Upper lobe of left lung (tissue), 6 donors: ENCODE results near the gene CREBL2. TPM values are rescaled to one million over a fixed set of nuclear protein-coding genes. Genes with fewer than 3 reads are reported as not detected.
"Not testable (repeated sequence)": the region's sequence is repeated elsewhere in the genome, so short reads cannot be mapped to it uniquely, and the experiment has no call there.

Source experiments
- ATAC-seq, 2 donors: fragments of 200-7000 bp; cut with Tn5 transposase; one replicate each; pipeline ENCODE4 v1.9.1; 2022; ENCODE audit warnings: mild to moderate bottlenecking in 2 of 2, moderate library complexity in 2 of 2; ENCODE audit not compliant: low FRiP score in 2 of 2
- DNase-seq, 2 donors: peaks; one replicate each; pipeline ENCODE4 v3.0.0-alpha.2; 2019 to 2020
- H3K27ac ChIP-seq, 4 donors: fragments of 200-600 bp; sonication (generic); one replicate each; pipeline ENCODE4 v1.5.1; 2016 to 2019
- H3K27me3 ChIP-seq, 4 donors: fragments of 200-600 bp; sonication (generic); one replicate each; pipeline ENCODE4 v1.5.1; 2017 to 2019
- H3K36me3 ChIP-seq, 4 donors: fragments of 200-600 bp; sonication (generic); one replicate each; pipeline ENCODE4 v1.5.1; 2016 to 2019
- H3K4me1 ChIP-seq, 4 donors: fragments of 200-600 bp; sonication (generic); one replicate each; pipeline ENCODE4 v1.5.1; 2018 to 2019
- H3K4me3 ChIP-seq, 4 donors: fragments of 200-600 bp; sonication (generic); one replicate each; pipeline ENCODE4 v1.5.1; 2017 to 2019; ENCODE audit warnings: mild to moderate bottlenecking in 2 of 4, moderate library complexity in 1 of 4
- H3K9me3 ChIP-seq, 4 donors: fragments of 200-600 bp; sonication (generic); one replicate each; pipeline ENCODE4 v1.5.1; 2018 to 2019
- EP300 ChIP-seq, 4 donors: sonication (generic); formaldehyde crosslinking; IDR thresholded peaks; one replicate each; pipeline ENCODE4 v1.5.1; 2017; ENCODE audit warnings: antibody characterized with exemption in 4 of 4, control low read depth in 2 of 4
- POLR2A ChIP-seq, 4 donors: fragments of 450-650 bp; IDR thresholded peaks; one replicate each; pipeline ENCODE4 v1.5.1; 2016 to 2017; ENCODE audit warnings: antibody characterized with exemption in 4 of 4, mild to moderate bottlenecking in 2 of 4
- POLR2AphosphoS5 ChIP-seq, 2 donors: sonication (generic); formaldehyde crosslinking; IDR thresholded peaks; one replicate each; pipeline ENCODE4 v1.5.1; 2017; ENCODE audit warnings: antibody characterized with exemption in 2 of 2
- WGBS, 2 donors: methylation state at CpG; one replicate each; pipeline ENCODE4 v1.1.5; 2017 to 2018; 5-methylcytosine and 5-hydroxymethylcytosine counted together
- total RNA-seq, 6 donors: library from RNA; depleted of rRNA in 4 of 6; stranded (reverse); fragments of >200 nt in 4 of 6; gene quantifications; one replicate each; pipeline versions ENCODE4 v1.1.0 to v1.2.1, GENCODE V29; 2016 to 2021
- TF ChIP-seq, protein P1 (sequence below), 6 experiments: fragments of 450-650 bp in 4 of 6; fragments of 200-600 bp in 2 of 6; sonication (generic) in 2 of 6; IDR thresholded peaks; one replicate each; pipeline ENCODE4 v1.5.1; 2016 to 2019; ENCODE audit warnings: antibody characterized with exemption in 6 of 6
- donor health status: DM: no; HTN: no; CAD: no; lungs with moderate emphysema.
- donor health status: DM: no; HTN: yes; CAD: no; lungs with severe emphysema.

Gene CREBL2
- total RNA-seq, 6 donors from 2014 or later: 40.1 to 74.2 (median 48.2) TPM

DNA sequence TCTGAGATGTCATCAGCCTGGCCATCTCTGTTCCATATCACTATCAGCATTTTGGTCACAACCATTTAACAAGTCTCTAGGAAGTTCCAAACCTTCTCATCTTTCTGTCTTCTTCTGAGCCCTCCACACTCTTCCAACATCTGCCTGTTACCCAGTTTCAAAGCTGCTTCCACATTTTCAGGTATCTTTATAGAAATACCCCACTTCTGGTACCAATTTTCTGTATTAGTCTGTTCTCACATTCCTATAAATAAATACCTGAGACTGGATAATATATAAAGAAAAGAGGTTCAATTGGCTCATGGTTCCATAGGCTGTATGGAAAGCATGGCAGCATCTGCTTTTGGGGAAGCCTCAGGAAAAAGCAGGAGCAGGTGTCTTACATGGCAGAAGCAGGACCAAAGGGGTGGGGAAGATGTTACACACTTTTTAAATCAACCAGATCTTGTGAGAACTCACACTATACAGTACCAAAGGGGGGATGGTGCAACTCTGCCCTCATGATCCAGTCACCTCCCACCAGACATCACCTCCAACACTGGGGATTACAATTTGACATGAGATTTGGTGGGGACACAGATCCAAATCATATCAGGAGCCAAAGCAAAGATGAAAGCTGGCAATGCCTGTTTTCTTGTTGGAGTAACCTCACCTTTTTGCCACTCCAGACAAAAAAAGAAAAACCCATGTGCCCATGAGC, 37.4 kb downstream of the CREBL2 start:
- Histone ChIP-seq H3K27me3 (no peaks in the 10 kb centered on the region), H3K36me3 (peaks cover 0 to 4% (median 0%) of the 10 kb centered on the region in 4 donors), H3K4me1 (no peaks in the 10 kb centered on the region), H3K4me3 (no peak overlapping the region), H3K27ac (no peak overlapping the region), H3K9me3 (peaks cover 12 to 27% (median 22%) of the 10 kb centered on the region in 4 donors)
- TF ChIP-seq POLR2AphosphoS5 (IDR thresholded peaks at IDR 0.05): no peak
- no peak for TF ChIP-seq EP300 (IDR thresholded peaks at IDR 0.05)
- TF ChIP-seq, protein P1, sequence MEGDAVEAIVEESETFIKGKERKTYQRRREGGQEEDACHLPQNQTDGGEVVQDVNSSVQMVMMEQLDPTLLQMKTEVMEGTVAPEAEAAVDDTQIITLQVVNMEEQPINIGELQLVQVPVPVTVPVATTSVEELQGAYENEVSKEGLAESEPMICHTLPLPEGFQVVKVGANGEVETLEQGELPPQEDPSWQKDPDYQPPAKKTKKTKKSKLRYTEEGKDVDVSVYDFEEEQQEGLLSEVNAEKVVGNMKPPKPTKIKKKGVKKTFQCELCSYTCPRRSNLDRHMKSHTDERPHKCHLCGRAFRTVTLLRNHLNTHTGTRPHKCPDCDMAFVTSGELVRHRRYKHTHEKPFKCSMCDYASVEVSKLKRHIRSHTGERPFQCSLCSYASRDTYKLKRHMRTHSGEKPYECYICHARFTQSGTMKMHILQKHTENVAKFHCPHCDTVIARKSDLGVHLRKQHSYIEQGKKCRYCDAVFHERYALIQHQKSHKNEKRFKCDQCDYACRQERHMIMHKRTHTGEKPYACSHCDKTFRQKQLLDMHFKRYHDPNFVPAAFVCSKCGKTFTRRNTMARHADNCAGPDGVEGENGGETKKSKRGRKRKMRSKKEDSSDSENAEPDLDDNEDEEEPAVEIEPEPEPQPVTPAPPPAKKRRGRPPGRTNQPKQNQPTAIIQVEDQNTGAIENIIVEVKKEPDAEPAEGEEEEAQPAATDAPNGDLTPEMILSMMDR (IDR thresholded peaks at IDR 0.05): no peak
- no peak for TF ChIP-seq POLR2A (IDR thresholded peaks at IDR 0.05)
- ATAC-seq (no peak), DNase-seq (no peak)

DNA sequence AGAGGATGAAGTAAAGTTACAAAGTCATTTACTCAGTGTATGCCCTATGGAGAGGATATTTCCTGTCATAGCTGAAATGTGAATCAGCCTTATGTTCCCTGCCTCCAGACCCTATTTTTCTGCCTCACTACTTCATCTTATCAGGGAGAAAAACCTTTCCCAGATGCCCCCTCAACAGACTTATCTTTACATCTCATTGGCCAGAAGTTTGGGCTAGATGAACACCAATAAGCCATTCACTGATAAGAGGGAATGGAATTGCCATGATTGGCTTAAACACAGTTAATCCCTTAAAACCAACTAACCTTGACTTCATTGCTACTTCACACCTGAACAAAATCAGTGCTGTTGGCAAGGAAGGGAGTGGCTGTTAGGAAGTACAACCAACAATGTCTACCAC, 40.1 kb downstream of the CREBL2 start:
- Histone ChIP-seq H3K4me1 (peaks cover 0 to 5% (median 1%) of the 10 kb centered on the region in 4 donors), H3K4me3 (no peak overlapping the region), H3K36me3 (no peaks in the 10 kb centered on the region), H3K9me3 (peaks cover 12 to 27% (median 22%) of the 10 kb centered on the region in 4 donors), H3K27me3 (no peaks in the 10 kb centered on the region), H3K27ac (no peak overlapping the region)
- no peak for ATAC-seq
- TF ChIP-seq, protein P1 (IDR thresholded peaks at IDR 0.05): no peak
- TF ChIP-seq POLR2A (IDR thresholded peaks at IDR 0.05): no peak
- no peak for DNase-seq

- not testable (repeated sequence) for H3K27ac ChIP-seq, H3K27me3 ChIP-seq, H3K4me1 ChIP-seq, H3K36me3 ChIP-seq, H3K4me3 ChIP-seq, ATAC-seq, DNase-seq
- peaks cover 12 to 24% (median 20%) of the 10 kb centered on the region in 4 donors for H3K9me3 ChIP-seq
- WGBS, 2 donors: 94 to 95% methylated on average over 4 of the region's 4 CpGs
Measured at GRCh38 chr12:12652704-12653103, 41.0 kb downstream of the CREBL2 start.

DNA sequence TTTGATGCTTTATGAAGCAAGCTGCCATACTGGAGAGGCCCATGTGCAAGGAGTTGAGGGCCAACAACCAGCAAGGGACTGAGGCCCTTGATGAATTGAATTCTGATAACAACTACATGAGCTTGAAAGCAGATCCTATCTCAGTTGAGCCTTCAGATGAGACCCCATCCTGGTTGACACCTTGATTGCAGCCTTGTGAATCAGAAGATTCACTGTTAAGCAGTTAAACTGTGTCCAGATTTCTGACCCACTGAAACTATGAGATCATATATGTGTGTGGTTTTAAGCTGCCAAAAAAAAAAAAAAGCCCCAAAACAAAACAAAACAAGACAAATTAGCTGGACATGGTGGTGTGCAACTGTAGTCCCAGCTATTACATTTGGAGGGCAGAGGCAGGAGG, 42.2 kb downstream of the CREBL2 start:
- ATAC-seq (no peak), DNase-seq (no peak)
- no peak overlapping the region for H3K4me3 ChIP-seq
- peaks cover 4 to 12% (median 8%) of the 10 kb centered on the region in 4 donors for H3K9me3 ChIP-seq
- peaks cover 0 to 5% (median 1%) of the 10 kb centered on the region in 4 donors for H3K4me1 ChIP-seq
- no peaks in the 10 kb centered on the region for H3K36me3 ChIP-seq
- no peaks in the 10 kb centered on the region for H3K27me3 ChIP-seq
- H3K27ac ChIP-seq: no peak overlapping the region
- TF ChIP-seq EP300 (IDR thresholded peaks at IDR 0.05) (no peak), POLR2AphosphoS5 (IDR thresholded peaks at IDR 0.05) (no peak), POLR2A (IDR thresholded peaks at IDR 0.05) (no peak)
- TF ChIP-seq, protein P1 (IDR thresholded peaks at IDR 0.05): no peak

DNA sequence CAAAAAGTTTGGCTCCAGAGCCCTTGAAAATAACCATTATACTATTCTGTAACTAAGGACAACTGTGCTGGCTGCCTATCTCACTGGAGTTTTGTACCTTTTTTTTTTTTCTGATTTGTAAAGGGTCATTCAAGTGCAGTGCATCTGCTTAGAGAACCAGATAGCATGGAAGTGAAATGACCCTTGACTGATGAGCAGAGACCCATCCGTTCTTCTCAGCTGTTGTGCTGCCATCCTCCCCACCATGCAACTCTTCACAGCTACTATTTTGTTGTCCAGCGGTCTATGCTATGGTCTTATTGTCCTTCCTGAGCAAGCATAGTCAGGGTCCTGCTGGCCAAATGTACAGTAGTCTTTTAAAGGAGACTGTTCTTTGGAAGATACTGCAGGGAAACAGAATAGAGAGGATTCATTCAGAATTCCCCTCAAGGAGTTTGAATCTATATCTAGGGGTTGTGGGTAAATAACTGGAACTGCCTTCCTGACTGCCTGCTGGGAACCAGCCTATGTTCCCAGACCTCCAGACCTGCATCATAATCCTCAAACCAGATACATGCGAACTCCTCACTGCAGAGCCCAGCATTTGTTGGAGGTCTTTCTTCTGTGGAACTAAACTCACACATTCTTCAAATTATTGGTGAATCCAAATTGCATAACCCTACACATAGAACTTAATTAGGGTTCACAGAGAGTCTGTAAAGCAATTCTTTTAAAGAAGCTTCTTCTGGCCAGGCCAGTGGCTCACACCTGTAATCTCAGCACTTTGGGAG, 43.2 kb downstream of the CREBL2 start:
- Histone ChIP-seq H3K4me3 (no peak overlapping the region), H3K27me3 (no peaks in the 10 kb centered on the region), H3K36me3 (no peaks in the 10 kb centered on the region), H3K9me3 (peaks cover 0 to 2% (median 0%) of the 10 kb centered on the region in 4 donors), H3K4me1 (peaks cover 0 to 5% (median 1%) of the 10 kb centered on the region in 4 donors), H3K27ac (no peak overlapping the region)
- DNase-seq (no peak), ATAC-seq (no peak)
- TF ChIP-seq, protein P1 (IDR thresholded peaks at IDR 0.05): no peak
- TF ChIP-seq POLR2AphosphoS5 (IDR thresholded peaks at IDR 0.05) (no peak), POLR2A (IDR thresholded peaks at IDR 0.05) (no peak), EP300 (IDR thresholded peaks at IDR 0.05) (no peak)
- 84 to 85% methylated on average over 3 of the region's 3 CpGs for WGBS, 2 donors
